GM15510 (cell line): ENCODE measurements around the gene ATP1A4.

ENCODE experiments used
- POLR2A ChIP-seq: IDR thresholded peaks from 3 replicates; pipeline ENCODE4 v1.6.1; 2011; ENCODE audit warnings: borderline replicate concordance; ENCODE audit not compliant: insufficient read length; ENCODE audit errors: extremely low read depth

ATP1A4 gene

DNA sequence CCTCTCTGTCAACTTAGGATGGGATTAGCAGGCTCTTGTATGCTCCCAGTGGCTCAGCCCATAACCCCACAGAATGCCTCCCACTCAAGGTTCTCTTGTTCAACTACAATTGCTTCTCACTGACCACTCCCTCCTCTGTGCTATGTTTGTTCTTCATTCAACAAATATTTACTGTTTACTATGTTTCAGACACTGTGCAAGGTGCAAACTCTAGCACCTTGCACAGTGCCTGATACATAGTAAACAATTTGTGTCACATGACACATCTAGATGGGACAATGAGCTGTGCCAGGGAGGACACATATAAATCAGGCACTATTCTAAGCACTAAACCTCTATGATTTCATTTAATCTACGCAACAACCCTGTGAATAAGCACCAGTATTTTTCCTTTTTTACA, 20.5 kb upstream of the ATP1A4 start:
- no peak for TF ChIP-seq POLR2A

DNA sequence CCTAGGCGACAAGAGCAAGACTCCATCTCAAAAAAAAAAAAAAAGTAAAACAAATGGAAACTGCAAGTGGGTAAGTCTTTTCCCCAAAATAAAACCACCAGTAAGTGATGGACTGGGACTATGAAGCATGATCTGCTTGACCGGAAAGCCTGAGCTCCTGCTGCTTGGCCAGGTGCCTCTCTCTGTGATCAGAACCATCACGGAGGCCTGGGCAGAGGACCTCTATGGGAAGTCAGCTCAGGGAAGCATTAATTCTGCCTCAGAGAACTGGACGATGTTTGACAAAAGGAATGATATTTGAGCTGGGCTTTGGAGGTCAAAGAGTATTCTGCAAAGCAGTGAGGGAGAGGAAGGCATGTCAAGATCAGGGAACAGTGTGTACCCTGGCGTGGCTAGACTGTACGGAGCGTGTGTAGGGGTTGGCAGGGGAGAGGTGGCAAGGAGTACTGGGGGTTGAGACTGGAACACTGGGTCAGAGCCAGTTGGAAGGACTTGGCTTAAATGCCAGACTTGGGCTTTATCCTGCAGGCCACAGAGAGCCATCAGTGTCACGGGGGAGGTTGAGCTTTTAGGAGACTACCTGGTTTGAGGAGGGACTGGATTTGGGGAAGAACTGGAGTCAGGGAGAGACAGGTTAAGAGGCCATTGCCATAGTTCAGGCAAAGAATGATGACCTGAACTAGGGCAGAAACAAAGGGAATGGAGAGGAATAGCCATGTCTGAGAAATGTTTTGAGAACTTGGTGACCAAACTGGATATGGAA, 19.4 kb upstream of the ATP1A4 start:
- TF ChIP-seq POLR2A: no peak

DNA sequence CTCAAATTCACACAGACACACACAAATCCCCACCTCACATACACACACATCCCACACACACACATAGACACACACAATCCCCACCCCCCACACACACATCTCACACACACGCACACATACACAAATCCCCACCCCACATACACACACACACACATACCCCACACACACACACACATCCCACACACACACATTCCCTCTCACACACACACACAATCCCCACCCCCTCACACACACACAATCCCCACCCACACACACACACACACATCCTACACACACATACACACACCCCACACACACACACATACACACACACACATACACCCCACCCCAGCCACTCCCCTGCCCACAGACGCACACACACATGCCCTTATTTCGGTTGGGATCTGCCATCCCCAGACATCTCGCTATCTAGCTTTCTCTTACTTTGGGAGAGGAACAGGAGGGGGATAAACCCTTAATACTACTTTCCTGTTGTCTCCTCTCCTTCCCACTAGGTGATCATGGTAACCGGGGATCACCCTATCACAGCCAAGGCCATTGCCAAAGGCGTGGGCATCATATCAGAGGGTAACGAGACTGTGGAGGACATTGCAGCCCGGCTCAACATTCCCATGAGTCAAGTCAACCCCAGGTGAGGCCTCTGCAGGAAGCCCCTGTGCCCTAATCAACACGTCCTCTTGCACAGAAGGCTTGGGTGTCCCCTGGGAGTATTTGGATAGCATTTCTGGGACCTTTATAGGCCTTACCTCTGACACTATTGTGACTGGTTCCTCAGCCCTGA, 17.2 kb upstream of the ATP1A4 start:
- TF ChIP-seq POLR2A: no peak

DNA sequence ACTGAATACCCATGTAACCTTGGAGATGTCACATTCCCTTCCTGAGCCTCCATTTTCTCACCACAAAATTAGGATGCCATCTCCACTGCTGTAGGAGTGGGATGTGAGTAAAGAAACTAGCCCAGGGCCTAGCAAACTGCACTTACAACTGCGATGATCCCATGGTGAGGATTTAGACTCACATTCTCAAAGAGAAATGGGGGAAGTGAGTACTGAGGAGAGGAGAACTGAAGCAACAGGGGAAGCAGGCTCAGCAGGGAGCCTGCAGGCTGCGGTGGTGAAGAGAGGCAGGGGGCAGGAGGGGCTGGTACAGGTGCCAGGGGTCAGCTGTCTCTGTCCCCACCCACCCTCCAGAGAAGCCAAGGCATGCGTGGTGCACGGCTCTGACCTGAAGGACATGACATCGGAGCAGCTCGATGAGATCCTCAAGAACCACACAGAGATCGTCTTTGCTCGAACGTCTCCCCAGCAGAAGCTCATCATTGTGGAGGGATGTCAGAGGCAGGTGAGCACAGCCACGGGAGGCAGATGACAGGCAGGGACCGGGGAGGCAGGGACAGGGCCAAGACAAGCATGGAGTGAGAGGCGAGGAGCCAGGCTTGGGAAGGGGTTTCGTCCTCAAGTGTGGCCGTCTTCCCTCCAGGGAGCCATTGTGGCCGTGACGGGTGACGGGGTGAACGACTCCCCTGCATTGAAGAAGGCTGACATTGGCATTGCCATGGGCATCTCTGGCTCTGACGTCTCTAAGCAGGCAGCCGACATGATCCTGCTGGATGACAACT, 16.4 kb upstream of the ATP1A4 start:
- TF ChIP-seq POLR2A: no peak

DNA sequence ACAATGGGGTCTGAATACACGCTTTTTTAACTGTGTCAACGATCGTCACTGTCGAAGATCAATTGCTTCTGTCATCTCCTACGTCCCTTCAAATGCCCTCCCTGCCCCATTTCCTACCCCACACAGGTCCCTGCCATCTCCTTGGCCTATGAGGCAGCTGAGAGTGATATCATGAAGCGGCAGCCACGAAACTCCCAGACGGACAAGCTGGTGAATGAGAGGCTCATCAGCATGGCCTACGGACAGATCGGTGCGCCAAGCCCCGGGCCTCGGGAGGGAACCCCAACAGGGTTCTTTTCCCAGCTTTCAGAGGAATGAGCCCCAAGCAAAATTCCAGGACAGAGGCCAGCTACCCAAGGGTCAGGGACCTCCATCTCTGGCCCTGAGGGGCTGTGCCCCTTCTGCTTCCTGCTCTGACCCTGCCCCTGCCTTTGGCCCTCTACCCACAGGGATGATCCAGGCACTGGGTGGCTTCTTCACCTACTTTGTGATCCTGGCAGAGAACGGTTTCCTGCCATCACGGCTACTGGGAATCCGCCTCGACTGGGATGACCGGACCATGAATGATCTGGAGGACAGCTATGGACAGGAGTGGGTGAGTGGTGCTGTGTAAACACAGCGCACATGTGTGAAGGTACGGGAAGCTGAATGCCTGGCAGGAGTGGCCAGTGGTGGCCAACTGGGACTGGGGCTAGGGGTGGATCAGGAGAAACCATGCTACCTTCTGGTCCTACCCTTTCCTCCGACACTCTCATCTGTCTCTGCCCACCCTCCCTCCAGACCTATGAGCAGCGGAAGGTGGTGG, 15.1 kb upstream of the ATP1A4 start:
- no peak for TF ChIP-seq POLR2A

DNA sequence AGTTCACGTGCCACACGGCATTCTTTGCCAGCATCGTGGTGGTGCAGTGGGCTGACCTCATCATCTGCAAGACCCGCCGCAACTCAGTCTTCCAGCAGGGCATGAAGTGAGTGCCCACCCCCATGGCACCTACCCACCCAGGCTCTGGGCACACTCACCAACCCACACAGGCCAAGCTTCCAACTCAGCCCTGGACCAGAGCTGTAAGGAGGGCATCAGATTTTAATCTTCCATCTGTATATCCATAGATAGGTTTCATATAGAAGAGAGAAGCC, 14.5 kb upstream of the ATP1A4 start:
- no peak for TF ChIP-seq POLR2A

DNA sequence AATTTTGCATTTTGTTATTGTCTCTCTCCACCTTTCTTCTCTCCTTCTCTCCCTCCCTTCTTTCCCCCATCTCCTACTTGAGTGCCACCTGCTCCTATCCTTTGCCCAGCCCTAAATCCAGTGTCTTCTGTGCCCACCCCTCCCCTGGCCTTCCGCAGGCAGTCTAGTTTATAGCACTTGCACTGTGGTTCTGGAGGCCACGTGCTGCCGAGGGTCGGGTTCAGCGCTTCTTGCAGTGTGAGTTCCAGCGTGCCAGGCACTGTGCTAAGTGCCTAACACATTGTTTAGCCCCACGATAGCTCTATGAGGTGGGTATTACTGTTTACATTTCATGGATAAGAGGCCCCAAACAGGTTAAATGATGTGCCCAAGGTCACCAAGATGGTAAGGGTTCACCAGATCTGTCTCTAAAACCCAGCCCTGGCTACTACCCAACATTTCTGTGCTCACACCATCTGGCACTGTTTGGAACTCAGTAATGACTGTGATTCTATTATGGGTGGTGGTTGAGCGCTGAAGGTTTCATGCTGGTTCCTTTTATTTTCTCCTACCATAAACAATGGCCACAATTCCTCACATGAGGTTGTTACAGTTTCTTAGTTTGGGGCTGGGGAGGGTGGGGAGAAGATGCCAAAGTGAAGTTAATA, 14.1 kb upstream of the ATP1A4 start:
- TF ChIP-seq POLR2A: no peak

DNA sequence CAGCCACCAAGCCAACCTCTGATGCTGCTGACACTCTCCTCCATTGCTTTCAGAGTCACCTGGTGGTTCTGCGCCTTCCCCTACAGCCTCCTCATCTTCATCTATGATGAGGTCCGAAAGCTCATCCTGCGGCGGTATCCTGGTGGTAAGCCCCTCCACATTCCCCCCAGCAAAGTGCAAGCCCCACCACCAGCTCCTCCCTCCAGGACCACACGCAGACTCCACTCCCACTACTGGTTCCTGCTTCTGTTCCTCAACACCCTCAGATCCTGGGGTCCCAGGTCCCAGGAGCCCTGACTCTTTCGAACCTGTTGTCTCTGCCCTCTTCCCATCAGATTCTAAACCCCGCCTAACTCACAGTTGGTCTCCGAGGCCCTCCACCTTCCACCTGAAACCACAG, 11.6 kb upstream of the ATP1A4 start:
- TF ChIP-seq POLR2A: no peak

DNA sequence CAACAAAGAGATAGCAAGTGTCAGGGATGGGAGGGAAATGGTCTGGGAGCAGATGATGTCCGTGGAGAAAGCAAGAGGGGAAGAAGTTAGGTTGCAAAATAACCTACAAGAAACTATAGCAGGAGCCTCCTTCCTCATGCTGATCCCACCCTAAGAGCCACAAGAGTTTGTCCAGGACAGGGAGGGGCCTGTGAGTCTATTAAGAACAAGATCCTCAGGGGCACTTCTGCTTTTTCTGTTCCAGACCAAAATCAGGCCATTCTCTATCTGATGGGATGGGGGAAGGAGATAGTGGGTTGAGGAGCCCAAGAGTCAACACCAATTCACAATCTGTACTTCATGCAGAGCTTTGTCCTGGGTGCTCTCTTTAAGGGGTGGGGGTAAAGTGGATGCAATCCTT, 7.7 kb upstream of the ATP1A4 start:
- TF ChIP-seq POLR2A: no peak

DNA sequence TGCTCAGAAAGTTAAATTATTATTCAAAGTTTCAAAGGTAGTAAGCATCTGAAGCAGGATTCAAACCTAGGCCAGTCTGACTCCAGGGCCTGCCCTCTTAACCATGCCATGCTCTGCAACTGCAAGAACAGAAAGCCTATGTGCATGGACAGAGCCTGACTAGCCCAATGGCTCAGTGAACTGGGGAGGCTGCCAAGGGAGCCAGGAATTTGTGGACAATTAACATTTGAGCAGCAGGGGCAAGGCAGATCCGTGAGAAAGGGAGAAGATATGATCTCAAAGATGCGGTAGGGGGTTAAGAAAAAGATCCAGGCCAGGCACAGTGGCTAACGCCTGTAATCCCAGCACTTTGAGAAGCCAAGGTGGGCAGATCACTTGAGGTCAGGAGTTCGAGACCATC, 6.5 kb upstream of the ATP1A4 start:
- no peak for TF ChIP-seq POLR2A

DNA sequence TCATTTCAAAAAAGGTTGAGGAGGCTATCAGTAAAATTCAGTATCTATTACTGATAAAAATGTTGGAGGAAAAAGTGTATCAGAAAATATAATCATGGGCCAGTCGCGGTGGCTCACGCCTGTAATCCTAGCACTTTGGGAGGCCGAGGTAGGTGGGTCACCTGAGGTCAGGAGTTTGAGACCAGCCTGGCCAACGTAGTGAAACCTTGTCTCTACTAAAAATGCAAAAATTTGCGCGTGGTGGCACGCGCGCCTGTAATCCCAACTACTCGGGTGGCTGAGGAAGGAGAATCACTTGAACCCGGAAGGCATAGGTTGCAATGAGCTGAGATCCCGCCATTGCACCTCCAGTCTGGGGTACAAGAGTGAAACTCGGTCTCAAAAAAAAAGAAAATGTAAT, 5.3 kb upstream of the ATP1A4 start:
- TF ChIP-seq POLR2A: no peak

DNA sequence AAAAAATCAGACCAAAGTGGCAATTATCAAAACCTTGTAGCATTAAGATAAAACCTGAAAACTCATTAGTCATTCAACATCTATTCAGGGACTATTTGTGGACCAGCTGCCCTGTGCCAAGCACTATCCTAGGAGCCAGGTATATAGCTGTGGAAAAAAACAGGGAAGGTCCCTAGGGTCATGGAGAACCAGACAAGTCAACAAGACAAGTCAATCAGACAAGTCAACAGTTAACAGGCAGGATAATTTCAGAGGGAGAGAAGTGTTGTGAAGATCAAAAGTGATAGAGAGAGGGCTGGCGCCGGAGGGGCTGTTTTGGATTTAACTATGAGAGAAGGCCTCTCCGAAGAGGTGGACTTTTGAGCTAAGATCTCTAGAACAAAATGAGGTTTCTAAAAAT, 3.3 kb upstream of the ATP1A4 start:
- TF ChIP-seq POLR2A: no peak

DNA sequence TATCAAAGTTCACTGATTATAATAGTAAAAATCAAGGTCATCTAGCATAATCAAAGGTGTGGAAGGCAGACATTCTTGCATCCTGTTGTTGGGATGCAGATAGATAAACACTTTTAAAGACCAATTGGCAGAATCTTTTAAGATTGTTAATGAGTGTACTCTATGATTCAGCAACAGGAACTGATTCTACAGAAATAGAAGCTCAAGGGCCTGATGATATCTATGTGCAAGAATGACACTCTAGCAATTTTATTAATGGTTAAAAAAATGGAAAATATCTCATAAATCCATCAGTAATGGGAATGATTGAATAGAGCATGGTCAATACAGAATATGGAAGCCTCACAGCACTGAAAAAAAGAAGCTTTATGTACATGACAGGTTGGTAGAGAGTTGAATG, 2.2 kb upstream of the ATP1A4 start:
- TF ChIP-seq POLR2A: no peak

DNA sequence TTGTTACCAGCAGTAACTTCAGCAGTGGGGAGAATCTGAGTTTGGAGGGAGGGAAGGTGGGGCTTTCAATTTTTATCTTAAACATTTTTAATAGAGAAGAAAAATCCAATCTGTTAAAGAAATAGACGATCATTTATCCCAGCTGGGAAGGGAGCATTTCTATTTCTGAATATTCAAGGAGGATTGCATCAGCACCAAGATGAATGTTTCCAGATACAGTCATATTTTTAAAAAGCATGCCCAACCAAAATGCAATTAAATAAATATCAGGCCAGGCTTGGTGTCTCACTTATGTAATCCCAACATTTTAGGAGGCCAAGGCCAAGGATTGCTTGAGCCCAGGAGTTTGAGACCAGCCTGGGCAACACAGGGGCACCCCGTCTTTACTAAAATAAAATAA, 1.7 kb upstream of the ATP1A4 start:
- no peak for TF ChIP-seq POLR2A
